SK-N-SH (cell line): ENCODE measurements around the gene CYP4F22. TPM values are rescaled to one million over a fixed set of nuclear protein-coding genes. Genes with fewer than 3 reads are reported as not detected.

Experiments
- CTCF ChIA-PET: fragments of 300-600, 350-600 bp; formaldehyde crosslinking; extraction: SDS; loops from one replicate; lab custom pipeline; 2021; lab: Yijun Ruan, JAX
- POLR2A ChIA-PET: fragments of 350-600 bp; sonication (Branson Sonifier 250); formaldehyde crosslinking; extraction: SDS; loops from one replicate; lab custom pipeline; 2020; ENCODE audit warnings: antibody characterized with exemption, inconsistent platforms; lab: Yijun Ruan, JAX
- DNase-seq: peaks from one replicate; pipeline ENCODE4 v3.0.0; 2012
- H2AFZ ChIP-seq: fragments of 200-600 bp; sonication (generic); 2 replicates; pipeline ENCODE4 v1.8.1; 2016; ENCODE audit warnings: antibody characterized with exemption, mild to moderate bottlenecking, low read depth
- H3F3A ChIP-seq: fragments of 200-600 bp; sonication (generic); replicated peaks from 2 replicates; pipeline ENCODE3; 2016; ENCODE audit warnings: antibody characterized with exemption, mild to moderate bottlenecking; ENCODE audit not compliant: insufficient read depth
- H3K27ac ChIP-seq, 2 experiments: fragments of 200-500 bp in 1 of 2; fragments of 200-600 bp in 1 of 2; sonication (Bioruptor generic) in 1 of 2; sonication (generic), shearing (Covaris generic) in 1 of 2; 2 replicates each; pipeline versions ENCODE4 v1.5.1 to v1.6.1; 2014 to 2016; ENCODE audit warnings: low read depth in 2 of 2, inconsistent platforms in 1 of 2, low read length in 1 of 2, mild to moderate bottlenecking in 1 of 2, mixed read lengths in 1 of 2
- H3K27me3 ChIP-seq: fragments of 200-600 bp; sonication (generic), shearing (Covaris generic); 2 replicates; pipeline ENCODE4 v1.6.1; 2016; ENCODE audit warnings: mixed run types; ENCODE audit not compliant: insufficient read depth
- H3K36me3 ChIP-seq, 2 experiments: fragments of 200-500 bp in 1 of 2; fragments of 200-600 bp in 1 of 2; sonication (Bioruptor generic) in 1 of 2; sonication (generic) in 1 of 2; replicated peaks in 1 of 2; 2 replicates each; pipeline versions ENCODE3 to v1.5.1; 2014 to 2016; ENCODE audit warnings: low read length in 1 of 2, mild to moderate bottlenecking in 1 of 2; ENCODE audit not compliant: insufficient read depth in 2 of 2, control insufficient read depth in 1 of 2
- H3K4me1 ChIP-seq, 2 experiments: fragments of 200-500 bp in 1 of 2; fragments of 200-600 bp in 1 of 2; sonication (Bioruptor generic) in 1 of 2; sonication (generic), shearing (Covaris generic) in 1 of 2; 2 replicates each; pipeline versions ENCODE4 v1.5.1 to v1.6.1; 2014 to 2016; ENCODE audit warnings: low read depth in 1 of 2, low read length in 1 of 2, mixed run types in 1 of 2; ENCODE audit not compliant: insufficient read depth in 2 of 2, control insufficient read depth in 1 of 2
- H3K4me2 ChIP-seq: fragments of 200-600 bp; sonication (generic), shearing (Covaris generic); 2 replicates; pipeline ENCODE4 v1.6.1; 2017; ENCODE audit warnings: mixed run types
- H3K4me3 ChIP-seq, 2 experiments: fragments of 200-500 bp in 1 of 2; fragments of 200-600 bp in 1 of 2; sonication (Bioruptor generic) in 1 of 2; sonication (generic), shearing (Covaris generic) in 1 of 2; 2 replicates each; pipeline versions ENCODE4 v1.5.1 to v1.8.1; 2014 to 2016; ENCODE audit warnings: low read depth in 2 of 2, inconsistent platforms in 1 of 2, low read length in 1 of 2, mild to moderate bottlenecking in 1 of 2, mixed read lengths in 1 of 2, moderate library complexity in 1 of 2
- H3K79me2 ChIP-seq: fragments of 200-600 bp; sonication (generic); 2 replicates; pipeline ENCODE4 v1.8.1; 2017; ENCODE audit warnings: mild to moderate bottlenecking; ENCODE audit not compliant: insufficient read depth
- H3K9ac ChIP-seq: fragments of 200-600 bp; sonication (generic); 2 replicates; pipeline ENCODE4 v1.6.1; 2017; ENCODE audit warnings: mixed run types
- H3K9me2 ChIP-seq: fragments of 200-600 bp; sonication (generic); 2 replicates; pipeline ENCODE4 v1.6.1; 2017; ENCODE audit warnings: mixed run types
- H3K9me3 ChIP-seq: fragments of 200-600 bp; sonication (generic); 2 replicates; pipeline ENCODE4 v1.6.1; 2017; ENCODE audit warnings: mixed run types, mild to moderate bottlenecking, moderate library complexity
- H4K20me1 ChIP-seq: fragments of 200-600 bp; sonication (generic); 2 replicates; pipeline ENCODE4 v1.6.1; 2017; ENCODE audit warnings: mild to moderate bottlenecking, mixed run types; ENCODE audit not compliant: insufficient read depth
- CHD2 ChIP-seq: fragments of 150-350 bp; IDR thresholded peaks from 2 replicates; pipeline ENCODE4 v1.6.1; 2018; ENCODE audit warnings: low read length; ENCODE audit not compliant: partially characterized antibody
- ELF1 ChIP-seq: IDR thresholded peaks from 2 replicates; pipeline ENCODE4 v1.4.0; 2012
- EP300 ChIP-seq, 2 experiments: IDR thresholded peaks; 2 replicates each; pipeline versions ENCODE4 v1.4.0 to v1.6.1; 2012; ENCODE audit warnings: borderline replicate concordance in 1 of 2, low read depth in 1 of 2, low read length in 1 of 2
- EZH2phosphoT487 ChIP-seq: fragments of 200-600 bp; sonication (generic); IDR thresholded peaks from 2 replicates; pipeline ENCODE4 v1.6.1; 2017; ENCODE audit warnings: low read depth, mixed run types, mild to moderate bottlenecking, antibody characterized with exemption, moderate library complexity, borderline replicate concordance
- FOXM1 ChIP-seq: IDR thresholded peaks from 2 replicates; pipeline ENCODE4 v1.4.0; 2012; ENCODE audit warnings: low read depth, mild to moderate bottlenecking
- GATA2 ChIP-seq: sonication (generic); formaldehyde crosslinking; IDR thresholded peaks from 2 replicates; pipeline ENCODE4 v1.5.0; 2020; ENCODE audit warnings: mild to moderate bottlenecking, missing genetic modification reagents
- MEF2A ChIP-seq: IDR thresholded peaks from 2 replicates; pipeline ENCODE4 v1.4.0; 2012; ENCODE audit warnings: low read depth, borderline replicate concordance
- NFIC ChIP-seq: IDR thresholded peaks from 2 replicates; pipeline ENCODE4 v1.4.0; 2012; ENCODE audit warnings: borderline replicate concordance
- NRF1 ChIP-seq: IDR thresholded peaks from 2 replicates; pipeline ENCODE4 v1.6.1; 2012; ENCODE audit warnings: low read depth, mild to moderate bottlenecking, low read length
- RAD21 ChIP-seq: IDR thresholded peaks from 2 replicates; pipeline ENCODE4 v1.6.1; 2012; ENCODE audit warnings: mild to moderate bottlenecking, low read length
- RFX5 ChIP-seq: IDR thresholded peaks from 2 replicates; pipeline ENCODE4 v1.6.1; 2012; ENCODE audit warnings: mild to moderate bottlenecking, improper control_type of control experiment, low read length
- RXRA ChIP-seq: IDR thresholded peaks from 2 replicates; pipeline ENCODE4 v1.4.0; 2012; ENCODE audit warnings: low read depth, mild to moderate bottlenecking, borderline replicate concordance
- SIN3A ChIP-seq: IDR thresholded peaks from 2 replicates; pipeline ENCODE4 v1.6.1; 2012; ENCODE audit warnings: low read depth, mild to moderate bottlenecking, low read length, moderate library complexity, borderline replicate concordance
- SMC3 ChIP-seq: IDR thresholded peaks from 2 replicates; pipeline ENCODE4 v1.6.1; 2012; ENCODE audit warnings: low read depth, low read length, improper control_type of control experiment
- TAF1 ChIP-seq: IDR thresholded peaks from 2 replicates; pipeline ENCODE4 v1.6.1; 2012; ENCODE audit warnings: low read depth, mild to moderate bottlenecking, low read length, moderate library complexity, borderline replicate concordance
- TCF12 ChIP-seq: IDR thresholded peaks from 2 replicates; pipeline ENCODE4 v1.4.0; 2012
- WGBS: methylation state at CpG from one replicate; pipeline ENCODE4 v1.1.6; 2017; ENCODE audit warnings: low lambda C conversion rate; 5-methylcytosine and 5-hydroxymethylcytosine counted together
- polyA plus RNA-seq, 3 experiments: library from polyadenylated mRNA; depleted of rRNA; stranded (reverse); fragments of >200 nt; gene quantifications; 2 replicates each; pipeline ENCODE4 v1.2.3, GENCODE V29; 2012
- TF ChIP-seq, protein P1 (sequence below): IDR thresholded peaks from 2 replicates; pipeline ENCODE4 v1.6.1; 2012; ENCODE audit warnings: mild to moderate bottlenecking, low read depth, low read length, moderate library complexity
- TF ChIP-seq, protein P2 (sequence below): IDR thresholded peaks from 2 replicates; pipeline ENCODE4 v1.4.0; 2012; ENCODE audit warnings: low read depth, borderline replicate concordance
- TF ChIP-seq, protein P3 (sequence below): IDR thresholded peaks from 2 replicates; pipeline ENCODE4 v1.4.0; 2012; ENCODE audit warnings: low read depth, borderline replicate concordance

The CYP4F22 gene
- polyA plus RNA-seq, 1 of the 3 experiments (the other 2 are of a cell fraction) = not detected

GRCh38 chr19:15502264-15502663 lies 6.1 kb upstream of the CYP4F22 start (continued):
- TF ChIP-seq, protein P1, sequence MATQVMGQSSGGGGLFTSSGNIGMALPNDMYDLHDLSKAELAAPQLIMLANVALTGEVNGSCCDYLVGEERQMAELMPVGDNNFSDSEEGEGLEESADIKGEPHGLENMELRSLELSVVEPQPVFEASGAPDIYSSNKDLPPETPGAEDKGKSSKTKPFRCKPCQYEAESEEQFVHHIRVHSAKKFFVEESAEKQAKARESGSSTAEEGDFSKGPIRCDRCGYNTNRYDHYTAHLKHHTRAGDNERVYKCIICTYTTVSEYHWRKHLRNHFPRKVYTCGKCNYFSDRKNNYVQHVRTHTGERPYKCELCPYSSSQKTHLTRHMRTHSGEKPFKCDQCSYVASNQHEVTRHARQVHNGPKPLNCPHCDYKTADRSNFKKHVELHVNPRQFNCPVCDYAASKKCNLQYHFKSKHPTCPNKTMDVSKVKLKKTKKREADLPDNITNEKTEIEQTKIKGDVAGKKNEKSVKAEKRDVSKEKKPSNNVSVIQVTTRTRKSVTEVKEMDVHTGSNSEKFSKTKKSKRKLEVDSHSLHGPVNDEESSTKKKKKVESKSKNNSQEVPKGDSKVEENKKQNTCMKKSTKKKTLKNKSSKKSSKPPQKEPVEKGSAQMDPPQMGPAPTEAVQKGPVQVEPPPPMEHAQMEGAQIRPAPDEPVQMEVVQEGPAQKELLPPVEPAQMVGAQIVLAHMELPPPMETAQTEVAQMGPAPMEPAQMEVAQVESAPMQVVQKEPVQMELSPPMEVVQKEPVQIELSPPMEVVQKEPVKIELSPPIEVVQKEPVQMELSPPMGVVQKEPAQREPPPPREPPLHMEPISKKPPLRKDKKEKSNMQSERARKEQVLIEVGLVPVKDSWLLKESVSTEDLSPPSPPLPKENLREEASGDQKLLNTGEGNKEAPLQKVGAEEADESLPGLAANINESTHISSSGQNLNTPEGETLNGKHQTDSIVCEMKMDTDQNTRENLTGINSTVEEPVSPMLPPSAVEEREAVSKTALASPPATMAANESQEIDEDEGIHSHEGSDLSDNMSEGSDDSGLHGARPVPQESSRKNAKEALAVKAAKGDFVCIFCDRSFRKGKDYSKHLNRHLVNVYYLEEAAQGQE = no peak
- TF ChIP-seq GATA2 (no peak), ELF1 (no peak), CHD2 (no peak), EP300 (IDR thresholded peaks at IDR 0.05; ENCODE audit: borderline replicate concordance in 1 of 2, low read depth in 1 of 2, low read length in 1 of 2) (no peak), TAF1 (no peak)
- TF ChIP-seq, all 33 proteins: peak for 0

- Histone ChIP-seq H3K36me3 (no peaks in the 10 kb centered on the region), H3K9me3 (no peaks in the 10 kb centered on the region), H3K79me2 (no peaks in the 10 kb centered on the region), H3K4me1 (no peaks in the 10 kb centered on the region), H2AFZ (no peak overlapping the region)
- WGBS = 4% methylated on average over 4 of the region's 5 CpGs
- TF ChIP-seq, protein P2, sequence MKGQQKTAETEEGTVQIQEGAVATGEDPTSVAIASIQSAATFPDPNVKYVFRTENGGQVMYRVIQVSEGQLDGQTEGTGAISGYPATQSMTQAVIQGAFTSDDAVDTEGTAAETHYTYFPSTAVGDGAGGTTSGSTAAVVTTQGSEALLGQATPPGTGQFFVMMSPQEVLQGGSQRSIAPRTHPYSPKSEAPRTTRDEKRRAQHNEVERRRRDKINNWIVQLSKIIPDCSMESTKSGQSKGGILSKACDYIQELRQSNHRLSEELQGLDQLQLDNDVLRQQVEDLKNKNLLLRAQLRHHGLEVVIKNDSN = no peak
- TF ChIP-seq, protein P3, sequence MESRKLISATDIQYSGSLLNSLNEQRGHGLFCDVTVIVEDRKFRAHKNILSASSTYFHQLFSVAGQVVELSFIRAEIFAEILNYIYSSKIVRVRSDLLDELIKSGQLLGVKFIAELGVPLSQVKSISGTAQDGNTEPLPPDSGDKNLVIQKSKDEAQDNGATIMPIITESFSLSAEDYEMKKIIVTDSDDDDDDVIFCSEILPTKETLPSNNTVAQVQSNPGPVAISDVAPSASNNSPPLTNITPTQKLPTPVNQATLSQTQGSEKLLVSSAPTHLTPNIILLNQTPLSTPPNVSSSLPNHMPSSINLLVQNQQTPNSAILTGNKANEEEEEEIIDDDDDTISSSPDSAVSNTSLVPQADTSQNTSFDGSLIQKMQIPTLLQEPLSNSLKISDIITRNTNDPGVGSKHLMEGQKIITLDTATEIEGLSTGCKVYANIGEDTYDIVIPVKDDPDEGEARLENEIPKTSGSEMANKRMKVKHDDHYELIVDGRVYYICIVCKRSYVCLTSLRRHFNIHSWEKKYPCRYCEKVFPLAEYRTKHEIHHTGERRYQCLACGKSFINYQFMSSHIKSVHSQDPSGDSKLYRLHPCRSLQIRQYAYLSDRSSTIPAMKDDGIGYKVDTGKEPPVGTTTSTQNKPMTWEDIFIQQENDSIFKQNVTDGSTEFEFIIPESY = no peak
- TF ChIP-seq RAD21 (no peak), NRF1 (no peak), CHD2 (no peak), NFIC (no peak), RFX5 (no peak), MEF2A (no peak), SMC3 (no peak), EZH2phosphoT487 (no peak), FOXM1 (no peak), TCF12 (no peak), SIN3A (no peak), RXRA (no peak)
- TF ChIP-seq, all 33 proteins: peak for 0
- no peak for DNase-seq
- Histone ChIP-seq H3K27ac (no peak overlapping the region), H3K4me2 (no peak overlapping the region), H3F3A (no peaks in the 10 kb centered on the region), H3K9ac (no peak overlapping the region), H4K20me1 (no peaks in the 10 kb centered on the region), H3K9me2 (no peaks in the 10 kb centered on the region), H3K4me3 (no peak overlapping the region), H3K27me3 (peaks cover 43% of the 10 kb centered on the region)
- CTCF ChIA-PET = no interaction called here
- POLR2A ChIA-PET = no interaction called here
Measured at GRCh38 chr19:15506074-15506571, 2.2 kb upstream of the CYP4F22 start.
